Epidermal melanocyte (primary cell): ENCODE measurements around the gene NRARP.
A peak's percentile ranks its signal among the peaks of the same experiment; 100 is the strongest.
"Not testable (repeated sequence)": the region's sequence is repeated elsewhere in the genome, so short reads cannot be mapped to it uniquely, and the experiment has no call there.

Experiments used
- DNase-seq: peaks from one replicate; pipeline ENCODE4 v3.0.0; 2011; ENCODE audit warnings: low spot score; ENCODE audit not compliant: insufficient read length

Gene NRARP

GRCh38 chr9:137262909-137263285 is 39.2 kb downstream of the NRARP start:
- no peak for DNase-seq

- DNase-seq, result not testable (repeated sequence)
Measured at GRCh38 chr9:137262173-137262908, 39.7 kb downstream of the NRARP start.

GRCh38 chr9:137256856-137257255 is 45.2 kb downstream of the NRARP start:
- DNase-seq, result no peak

- no peak for DNase-seq
Measured at GRCh38 chr9:137256362-137256761, 45.7 kb downstream of the NRARP start.

GRCh38 chr9:137255448-137256114 is 46.5 kb downstream of the NRARP start:
- DNase-seq, result no peak

- DNase-seq, result peak; percentile 99
Measured at GRCh38 chr9:137254624-137255447, 47.2 kb downstream of the NRARP start, which contains the start of gene NELFB. NELFB (plus strand) TSS chr9:137255327.

- no peak for DNase-seq
Measured at GRCh38 chr9:137253717-137254623, 48.1 kb downstream of the NRARP start.

GRCh38 chr9:137252555-137253506 is 49.2 kb downstream of the NRARP start:
- DNase-seq, result no peak

GRCh38 chr9:137251490-137252268 is 50.4 kb downstream of the NRARP start:
- no peak for DNase-seq

- no peak for DNase-seq
Measured at GRCh38 chr9:137251194-137251461, 50.9 kb downstream of the NRARP start, which contains the start of gene STPG3. STPG3 (plus strand) TSS chr9:137251286; CDS start chr9:137251287, 1 bp downstream.

- no peak for DNase-seq
Measured at GRCh38 chr9:137250329-137251193, 51.5 kb downstream of the NRARP start.
